ENCODE measurements around the gene GARNL3.

GRCh38 chr9:127307802-127308201 is 43.2 kb downstream of the GARNL3 start:
- TF ChIP-seq, protein P1, sequence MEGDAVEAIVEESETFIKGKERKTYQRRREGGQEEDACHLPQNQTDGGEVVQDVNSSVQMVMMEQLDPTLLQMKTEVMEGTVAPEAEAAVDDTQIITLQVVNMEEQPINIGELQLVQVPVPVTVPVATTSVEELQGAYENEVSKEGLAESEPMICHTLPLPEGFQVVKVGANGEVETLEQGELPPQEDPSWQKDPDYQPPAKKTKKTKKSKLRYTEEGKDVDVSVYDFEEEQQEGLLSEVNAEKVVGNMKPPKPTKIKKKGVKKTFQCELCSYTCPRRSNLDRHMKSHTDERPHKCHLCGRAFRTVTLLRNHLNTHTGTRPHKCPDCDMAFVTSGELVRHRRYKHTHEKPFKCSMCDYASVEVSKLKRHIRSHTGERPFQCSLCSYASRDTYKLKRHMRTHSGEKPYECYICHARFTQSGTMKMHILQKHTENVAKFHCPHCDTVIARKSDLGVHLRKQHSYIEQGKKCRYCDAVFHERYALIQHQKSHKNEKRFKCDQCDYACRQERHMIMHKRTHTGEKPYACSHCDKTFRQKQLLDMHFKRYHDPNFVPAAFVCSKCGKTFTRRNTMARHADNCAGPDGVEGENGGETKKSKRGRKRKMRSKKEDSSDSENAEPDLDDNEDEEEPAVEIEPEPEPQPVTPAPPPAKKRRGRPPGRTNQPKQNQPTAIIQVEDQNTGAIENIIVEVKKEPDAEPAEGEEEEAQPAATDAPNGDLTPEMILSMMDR (IDR thresholded peaks at IDR 0.05), result no peak
- TF ChIP-seq POLR2A (IDR thresholded peaks at IDR 0.05), result no peak

Data from heart left ventricle (tissue), 13 donors.